Adrenal gland (tissue), 5 donors: Measurements from ENCODE around the gene ISM1.

Source experiments
- CTCF ChIP-seq, 6 experiments: fragments of 450-650 bp in 4 of 6; fragments of 200-600 bp in 2 of 6; sonication (generic) in 1 of 6; IDR thresholded peaks; 1 replicate in 5 of 6; 2 replicates in 1 of 6; pipeline versions ENCODE4 v1.5.1 to v1.8.0; 2016 to 2021; ENCODE audit warnings: antibody characterized with exemption in 6 of 6, mild to moderate bottlenecking in 2 of 6, moderate library complexity in 1 of 6
- POLR2A ChIP-seq, 2 donors: fragments of 450-650 bp; IDR thresholded peaks; one replicate each; pipeline ENCODE4 v1.6.1; 2017; ENCODE audit warnings: antibody characterized with exemption in 2 of 2, mild to moderate bottlenecking in 2 of 2, moderate library complexity in 1 of 2
- donor health status: DM: no; HTN: no; CAD: no.

GRCh38 chr20:13231031-13231752, 10.1 kb downstream of the ISM1 start:
- TF ChIP-seq POLR2A (IDR thresholded peaks at IDR 0.05): no peak
- TF ChIP-seq CTCF (IDR thresholded peaks at IDR 0.05): no peak
